Kidney (tissue), 14 donors: Measurements from ENCODE around the gene ENTPD1. TPM values are rescaled to one million over a fixed set of nuclear protein-coding genes. Genes with fewer than 3 reads are reported as not detected.

ENCODE experiments used
- DNase-seq, 5 donors: peaks; one replicate each; pipeline ENCODE4 v3.0.0-alpha.2; 2013 to 2020
- FAIRE-seq: peaks from 2 replicates; lab custom pipeline; 2012; peaks lifted over from hg19 to GRCh38; lab: Jason Lieb, UNC
- H3K27ac ChIP-seq, 2 donors: one replicate each; pipeline ENCODE4 v1.7.0; 2013; ENCODE audit warnings: low read depth in 2 of 2, low read length in 2 of 2, inconsistent platforms in 1 of 2
- H3K27me3 ChIP-seq: one replicate; pipeline ENCODE4 v1.7.1; 2013; ENCODE audit warnings: low read length, inconsistent platforms; ENCODE audit not compliant: control insufficient read depth, insufficient read depth
- H3K36me3 ChIP-seq, 3 donors: one replicate each; pipeline versions ENCODE4 v1.7.0 to v1.7.1; 2013; ENCODE audit warnings: low read length in 3 of 3, control low read depth in 1 of 3, inconsistent platforms in 1 of 3; ENCODE audit not compliant: insufficient read depth in 3 of 3, control insufficient read depth in 2 of 3
- H3K4me1 ChIP-seq, 3 donors: one replicate each; pipeline versions ENCODE4 v1.7.0 to v1.7.1; 2013; ENCODE audit warnings: low read length in 3 of 3, inconsistent platforms in 1 of 3, low read depth in 1 of 3; ENCODE audit not compliant: control insufficient read depth in 2 of 3, insufficient read depth in 2 of 3
- H3K4me3 ChIP-seq, 3 donors: one replicate each; pipeline versions ENCODE4 v1.7.0 to v1.8.1; 2013; ENCODE audit warnings: low read length in 3 of 3, control low read depth in 1 of 3, inconsistent platforms in 1 of 3
- H3K9ac ChIP-seq, 3 donors: one replicate each; pipeline versions ENCODE4 v1.7.0 to v1.7.1; 2013; ENCODE audit warnings: low read length in 3 of 3, control low read depth in 1 of 3, inconsistent platforms in 1 of 3
- H3K9me3 ChIP-seq, 3 donors: one replicate each; pipeline versions ENCODE4 v1.7.0 to v1.7.1; 2013; ENCODE audit warnings: low read length in 3 of 3, control low read depth in 1 of 3, inconsistent platforms in 1 of 3; ENCODE audit not compliant: control insufficient read depth in 2 of 3, insufficient read depth in 1 of 3
- CTCF ChIP-seq: IDR thresholded peaks from 3 replicates; pipeline ENCODE4 v1.5.1; 2012; ENCODE audit warnings: mild to moderate bottlenecking, moderate library complexity, borderline replicate concordance; ENCODE audit not compliant: insufficient read depth; ENCODE audit errors: extremely low read depth
- intact Hi-C: fragments of 100-400 bp; cut with DNase I; formaldehyde crosslinking; loops from one replicate; pipeline ENCODE4 v1.11.1; 2022
- polyA plus RNA-seq: library from polyadenylated mRNA; stranded (reverse); fragments of 350-450 nt; fragmentation: Illumina TruSeq; extraction: RNeasy Lipid Tissue Mini Kit (QIAGEN cat#74804); gene quantifications from one replicate; pipeline ENCODE4 v1.2.3, GENCODE V29; 2014; ENCODE audit warnings: low read depth, low replicate concordance; ENCODE audit not compliant: insufficient read depth
- total RNA-seq: library from RNA; stranded (reverse); fragmentation: NEBNext Ultra II Directional; extraction: Animal tissue kit (Norgen Biotek cat#: 25700); gene quantifications from one replicate; pipeline ENCODE4 v1.2.1, GENCODE V29; 2021
- donor health status: control.
- donor health status: control.
- donor health status: control.
- donor health status: control.
- donor health status: control.
- donor health status: DM: yes; HTN: yes; CAD: no.
- donor health status: Normal renal cell carcinoma (clear cell type).

The ENTPD1 gene
- total and polyA plus RNA-seq, 2 donors from 2014 or later: 5.2 to 36.6 TPM

- Histone ChIP-seq H3K36me3 (no peaks in the 10 kb centered on the region), H3K9me3 (no peaks in the 10 kb centered on the region), H3K27me3 (no peaks in the 10 kb centered on the region), H3K4me3 (no peak overlapping the region), H3K27ac (no peak overlapping the region), H3K4me1 (no peaks in the 10 kb centered on the region), H3K9ac (no peak overlapping the region)
- intact Hi-C loops: no loop called here
- DNase-seq (no peak), FAIRE-seq (no peak)
- TF ChIP-seq CTCF: no peak
These were observed 30.1 kb downstream of the ENTPD1 start for GRCh38 chr10:95785942-95786669.

DNA sequence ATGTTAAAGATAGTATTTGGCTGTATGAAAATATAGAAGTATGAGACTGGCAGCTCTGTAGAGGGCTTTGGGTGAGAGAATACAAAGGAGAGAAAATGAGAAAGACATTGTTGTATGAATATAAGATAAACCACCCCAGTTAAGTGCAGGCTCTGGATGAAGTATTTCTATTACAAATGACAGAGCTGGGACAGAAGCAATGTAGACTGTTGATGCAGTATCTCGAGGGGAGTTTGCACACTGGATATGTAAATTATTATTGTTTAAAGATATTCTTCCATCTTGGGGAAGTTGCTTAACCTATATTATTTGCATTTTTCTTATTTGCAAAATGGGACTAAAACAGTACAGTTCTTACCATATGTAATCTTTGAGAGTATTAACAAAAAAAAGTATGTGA is 31.5 kb downstream of the ENTPD1 start:
- no peaks in the 10 kb centered on the region for H3K4me1 ChIP-seq
- H3K9me3 ChIP-seq: no peaks in the 10 kb centered on the region
- FAIRE-seq (no peak), DNase-seq (no peak)
- intact Hi-C loops: no loop called here
- no peak overlapping the region for H3K27ac ChIP-seq
- H3K27me3 ChIP-seq: no peaks in the 10 kb centered on the region
- no peaks in the 10 kb centered on the region for H3K36me3 ChIP-seq
- TF ChIP-seq CTCF: no peak
- no peak overlapping the region for H3K4me3 ChIP-seq
- H3K9ac ChIP-seq: no peak overlapping the region

DNA sequence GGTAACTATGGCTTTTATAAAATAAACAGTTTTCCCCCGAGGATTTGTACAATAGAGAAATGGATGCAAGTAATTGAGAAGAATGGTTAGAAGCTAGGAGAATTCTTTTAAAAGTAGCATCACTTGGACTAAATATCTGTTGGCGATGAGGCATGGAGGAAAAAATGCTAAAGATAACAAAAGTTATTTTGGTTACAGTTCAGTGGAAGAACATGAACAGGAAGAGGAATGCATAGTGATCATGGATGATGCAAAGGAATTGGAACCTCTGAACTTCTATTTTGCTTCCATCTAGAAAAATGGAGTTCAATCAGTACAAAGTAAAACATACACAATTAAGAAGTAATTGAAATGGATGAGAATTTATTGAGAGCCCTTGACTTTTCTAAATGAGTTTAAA is 32.9 kb downstream of the ENTPD1 start:
- FAIRE-seq (no peak), DNase-seq (peak in 1 of 5 donors; percentile 12)
- H3K9me3 ChIP-seq: no peaks in the 10 kb centered on the region
- no peak overlapping the region for H3K9ac ChIP-seq
- no peak overlapping the region for H3K4me3 ChIP-seq
- no peaks in the 10 kb centered on the region for H3K36me3 ChIP-seq
- no peak for TF ChIP-seq CTCF
- H3K4me1 ChIP-seq: no peaks in the 10 kb centered on the region
- intact Hi-C loops: no loop called here
- no peaks in the 10 kb centered on the region for H3K27me3 ChIP-seq
- no peak overlapping the region for H3K27ac ChIP-seq
